ENCODE measurements around the gene SCMH1.

The SCMH1 gene

GRCh38 chr1:41101950-41102607 lies 140.0 kb downstream of the SCMH1 start:
- DNase-seq (ENCODE audit: extremely low read depth in 1 of 2, low read depth in 1 of 2): no peak

- DNase-seq (ENCODE audit: extremely low read depth in 1 of 2, low read depth in 1 of 2): no peak
These were observed 141.0 kb downstream of the SCMH1 start for GRCh38 chr1:41101076-41101475.

DNA sequence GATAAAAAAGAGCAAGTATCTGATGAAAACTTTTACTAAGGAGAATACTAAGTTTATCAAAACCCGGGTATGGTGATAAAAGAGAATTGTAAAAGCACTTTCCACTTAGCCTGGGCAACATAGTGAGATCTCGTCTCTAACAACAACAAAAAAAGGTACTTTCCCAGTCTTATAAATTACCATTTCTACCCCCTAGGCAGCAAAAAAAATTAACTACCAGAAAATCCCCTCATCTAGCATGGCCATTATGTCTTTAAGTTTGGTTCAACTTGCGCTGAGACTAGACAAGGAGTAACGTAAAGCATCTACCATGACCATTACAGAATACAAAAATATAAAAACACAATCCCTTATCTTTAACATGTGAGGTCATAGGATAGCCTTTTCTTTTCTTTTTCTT lies 141.9 kb downstream of the SCMH1 start:
- no peak for DNase-seq (ENCODE audit: extremely low read depth in 1 of 2, low read depth in 1 of 2)

GRCh38 chr1:41098730-41099460 lies 143.2 kb downstream of the SCMH1 start:
- no peak for DNase-seq (ENCODE audit: extremely low read depth in 1 of 2, low read depth in 1 of 2)

GRCh38 chr1:41097105-41097504 lies 145.0 kb downstream of the SCMH1 start:
- no peak for DNase-seq (ENCODE audit: extremely low read depth in 1 of 2, low read depth in 1 of 2)

- no peak for DNase-seq (ENCODE audit: extremely low read depth in 1 of 2, low read depth in 1 of 2)
These were observed 148.3 kb downstream of the SCMH1 start for GRCh38 chr1:41093826-41094225.

DNA sequence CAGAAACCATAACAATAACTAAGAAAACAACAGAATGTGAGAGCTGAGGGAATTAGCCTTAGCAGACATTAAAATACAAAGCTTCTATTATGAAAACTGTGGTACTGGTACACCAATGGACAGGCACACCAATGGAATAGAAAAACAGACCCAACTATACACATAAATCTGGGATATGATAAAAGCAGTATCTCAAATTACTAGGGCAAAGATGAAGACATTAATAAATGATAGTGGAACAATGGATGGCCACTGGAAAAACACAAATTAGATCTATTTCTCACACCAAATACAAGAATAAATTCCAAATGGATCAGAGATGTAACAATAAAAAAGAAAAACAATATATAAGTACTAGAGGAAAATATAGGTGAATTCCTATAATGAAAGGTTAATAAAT lies 155.2 kb downstream of the SCMH1 start:
- no peak for DNase-seq (ENCODE audit: extremely low read depth in 1 of 2, low read depth in 1 of 2)

GRCh38 chr1:41078616-41079015 lies 163.5 kb downstream of the SCMH1 start:
- DNase-seq (ENCODE audit: extremely low read depth in 1 of 2, low read depth in 1 of 2): no peak

GRCh38 chr1:41078193-41078592 lies 163.9 kb downstream of the SCMH1 start:
- DNase-seq (ENCODE audit: extremely low read depth in 1 of 2, low read depth in 1 of 2): no peak

DNA sequence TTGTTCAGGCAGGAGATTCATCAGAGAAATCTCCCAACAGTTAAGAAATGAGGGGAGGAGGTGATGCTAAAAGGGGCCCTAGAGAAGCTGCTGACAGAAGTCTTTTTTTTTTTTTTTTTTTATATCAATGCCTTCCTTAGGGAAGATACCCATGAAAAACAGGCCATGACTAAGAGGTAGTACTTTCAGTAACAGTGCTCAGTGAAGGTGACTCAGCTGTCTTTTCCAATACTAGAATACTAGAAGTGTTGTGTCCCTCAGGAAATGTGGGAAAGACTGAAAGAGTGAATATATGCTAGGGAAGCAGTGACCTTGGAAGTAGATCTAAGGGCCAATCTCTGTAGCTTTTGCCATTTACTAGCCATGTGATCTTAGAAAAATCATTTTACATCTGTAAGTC lies 168.1 kb downstream of the SCMH1 start:
- no peak for DNase-seq (ENCODE audit: extremely low read depth in 1 of 2, low read depth in 1 of 2)

GRCh38 chr1:41072051-41072450 lies 170.1 kb downstream of the SCMH1 start:
- DNase-seq (ENCODE audit: extremely low read depth in 1 of 2, low read depth in 1 of 2): no peak

DNA sequence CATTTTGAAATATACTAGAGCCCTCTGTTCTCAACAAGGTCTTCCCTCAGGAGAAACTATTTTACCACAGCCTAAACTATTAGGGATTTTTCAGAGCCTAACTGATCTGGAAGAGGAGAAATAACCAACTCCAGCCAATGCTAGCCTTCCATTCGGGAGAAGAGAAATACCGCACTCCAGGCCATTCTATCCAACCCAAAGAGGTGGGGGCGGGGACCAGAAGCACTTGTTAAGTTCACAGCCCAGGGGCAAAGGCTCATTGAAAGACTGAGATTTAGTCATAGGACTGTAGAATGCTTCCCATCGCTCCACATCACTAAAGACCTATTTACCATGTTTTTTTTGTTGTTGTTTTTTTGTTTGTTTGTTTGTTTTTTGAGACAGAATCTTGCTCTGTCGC lies 185.2 kb downstream of the SCMH1 start:
- DNase-seq (ENCODE audit: extremely low read depth in 1 of 2, low read depth in 1 of 2): no peak

- DNase-seq (ENCODE audit: extremely low read depth in 1 of 2, low read depth in 1 of 2): no peak
These were observed 188.8 kb downstream of the SCMH1 start for GRCh38 chr1:41053316-41053715.

- DNase-seq (ENCODE audit: extremely low read depth in 1 of 2, low read depth in 1 of 2): no peak
These were observed 191.1 kb downstream of the SCMH1 start for GRCh38 chr1:41051022-41051421.

GRCh38 chr1:41048540-41048939 lies 193.6 kb downstream of the SCMH1 start:
- DNase-seq (ENCODE audit: extremely low read depth in 1 of 2, low read depth in 1 of 2): no peak

DNA sequence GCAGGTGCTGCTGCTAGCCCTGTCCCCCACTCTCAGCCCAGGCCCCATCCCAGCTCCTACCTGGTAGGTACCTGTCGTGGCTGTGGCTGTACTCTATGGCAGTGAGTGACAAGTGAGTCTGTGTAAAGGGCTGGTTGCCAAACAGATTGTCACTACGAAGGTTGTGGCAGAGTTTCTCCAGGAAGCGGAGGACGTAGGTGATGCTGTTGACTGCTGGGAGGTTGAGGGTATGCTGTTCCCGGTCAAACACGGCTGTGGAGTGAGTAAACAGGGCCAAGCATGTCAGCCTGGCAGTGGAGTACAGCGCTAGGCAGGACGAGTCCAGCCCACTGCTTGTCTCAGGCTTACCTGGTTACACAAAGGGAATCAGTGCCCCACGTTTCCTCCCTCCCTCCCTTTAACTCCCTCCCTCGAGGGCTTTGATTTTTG lies 195.7 kb downstream of the SCMH1 start:
- DNase-seq (ENCODE audit: extremely low read depth in 1 of 2, low read depth in 1 of 2): no peak

DNA sequence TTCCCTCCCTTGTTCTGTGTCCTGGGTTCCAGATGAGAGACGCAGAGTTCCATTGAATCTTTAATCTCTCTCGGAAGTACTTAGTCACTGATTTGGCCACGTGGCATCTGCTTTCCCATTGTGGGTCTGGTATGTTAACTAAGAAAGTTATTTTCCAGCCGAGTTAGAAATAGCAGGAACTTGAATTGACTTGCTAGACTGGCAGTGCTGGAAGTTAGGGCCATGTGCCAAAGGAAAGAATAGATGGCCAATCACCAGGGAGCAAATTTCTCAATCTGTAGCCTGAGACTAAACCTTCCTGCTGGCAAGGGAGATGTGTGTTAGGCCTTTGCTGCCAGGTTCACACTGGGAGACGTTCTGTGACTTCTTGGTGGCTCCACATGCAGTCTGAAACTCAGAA lies 196.4 kb downstream of the SCMH1 start:
- DNase-seq (ENCODE audit: extremely low read depth in 1 of 2, low read depth in 1 of 2): no peak

- DNase-seq (ENCODE audit: extremely low read depth in 1 of 2, low read depth in 1 of 2): no peak
These were observed 197.9 kb downstream of the SCMH1 start for GRCh38 chr1:41044187-41044586.

GRCh38 chr1:41041614-41042270 lies 200.4 kb downstream of the SCMH1 start:
- DNase-seq (ENCODE audit: extremely low read depth in 1 of 2, low read depth in 1 of 2): no peak

DNA sequence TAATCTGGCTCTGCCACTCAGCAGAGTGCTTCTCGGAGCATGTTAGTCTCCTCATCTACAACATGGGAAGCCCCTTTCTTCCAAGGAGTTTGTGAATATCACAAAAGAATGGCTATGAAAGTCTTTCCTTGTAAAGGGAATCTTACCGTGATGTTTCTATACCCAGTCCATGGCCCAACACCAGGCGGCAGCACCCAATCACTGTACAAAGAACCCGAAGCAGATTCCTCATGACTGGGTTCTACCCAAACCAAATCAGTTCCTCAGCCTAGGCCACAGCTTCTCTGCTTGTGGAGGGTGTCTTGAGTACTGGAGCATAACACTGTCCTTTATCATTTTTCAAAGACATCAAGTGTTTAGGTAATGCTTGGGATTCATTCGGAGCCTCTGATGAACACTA lies 204.0 kb downstream of the SCMH1 start:
- DNase-seq (ENCODE audit: extremely low read depth in 1 of 2, low read depth in 1 of 2): no peak

GRCh38 chr1:41037116-41037903 lies 204.8 kb downstream of the SCMH1 start:
- no peak for DNase-seq (ENCODE audit: extremely low read depth in 1 of 2, low read depth in 1 of 2)

Measured in stimulated activated CD8-positive, alpha-beta memory T cell treated with anti-CD3 and anti-CD28 coated beads, Interleukin-7, amount 100 ng/mL, for 48 hours (primary cell).